Nephron (organoid): ENCODE data around the gene SP140.

Experiments used
- H3K27ac Mint-ChIP-seq, 3 experiments: 2 replicates each; pipeline ENCODE4 v1.8.0; 2020; ENCODE audit warnings: mixed read lengths in 3 of 3, mild to moderate bottlenecking in 2 of 3, moderate library complexity in 1 of 3
- H3K27me3 Mint-ChIP-seq: 2 replicates; pipeline ENCODE4 v1.8.0; 2021; ENCODE audit warnings: low read depth, mild to moderate bottlenecking, moderate library complexity, mixed read lengths
- H3K36me3 Mint-ChIP-seq: 2 replicates; pipeline ENCODE4 v1.8.0; 2020; ENCODE audit warnings: low read depth, mixed read lengths
- H3K4me1 Mint-ChIP-seq: 2 replicates; pipeline ENCODE4 v1.8.0; 2020; ENCODE audit warnings: mixed read lengths
- H3K4me3 Mint-ChIP-seq, 3 experiments: 2 replicates each; pipeline ENCODE4 v1.8.0; 2020; ENCODE audit warnings: mild to moderate bottlenecking in 3 of 3, mixed read lengths in 3 of 3, moderate library complexity in 2 of 3
- H3K9me3 Mint-ChIP-seq: 2 replicates; pipeline ENCODE4 v1.8.0; 2020; ENCODE audit warnings: mixed read lengths
- TF ChIP-seq, protein P1 (sequence below), 3 experiments: fragments of 200-600 bp; sonication (generic); IDR thresholded peaks; one replicate each; pipeline ENCODE4 v1.5.0; 2021; ENCODE audit warnings: antibody characterized with exemption in 3 of 3; ENCODE audit not compliant: unreplicated experiment in 3 of 3

SP140 gene

DNA sequence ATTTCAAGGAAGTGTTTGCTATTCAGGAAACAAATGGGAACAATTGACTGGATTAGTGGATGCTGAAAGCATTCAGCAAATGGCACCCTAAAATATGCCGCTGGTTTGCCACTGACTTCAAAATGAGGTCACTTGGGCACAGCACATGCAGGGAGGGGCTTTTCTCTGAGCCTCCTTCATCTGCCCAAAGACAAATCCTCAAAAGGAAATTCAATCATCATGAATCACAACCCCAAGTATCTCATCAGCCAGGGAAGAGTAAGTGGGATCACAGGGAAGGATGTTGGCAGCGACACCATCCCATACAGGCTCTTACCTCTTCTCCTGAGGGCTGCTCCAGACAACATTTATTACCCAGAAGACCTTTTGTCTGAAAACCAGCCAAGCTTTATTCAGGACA, 87.1 kb downstream of the SP140 start:
- H3K27me3 Mint-ChIP-seq, result peaks cover 3% of the 10 kb centered on the region
- H3K9me3 Mint-ChIP-seq, result no peaks in the 10 kb centered on the region
- TF ChIP-seq, protein P1, sequence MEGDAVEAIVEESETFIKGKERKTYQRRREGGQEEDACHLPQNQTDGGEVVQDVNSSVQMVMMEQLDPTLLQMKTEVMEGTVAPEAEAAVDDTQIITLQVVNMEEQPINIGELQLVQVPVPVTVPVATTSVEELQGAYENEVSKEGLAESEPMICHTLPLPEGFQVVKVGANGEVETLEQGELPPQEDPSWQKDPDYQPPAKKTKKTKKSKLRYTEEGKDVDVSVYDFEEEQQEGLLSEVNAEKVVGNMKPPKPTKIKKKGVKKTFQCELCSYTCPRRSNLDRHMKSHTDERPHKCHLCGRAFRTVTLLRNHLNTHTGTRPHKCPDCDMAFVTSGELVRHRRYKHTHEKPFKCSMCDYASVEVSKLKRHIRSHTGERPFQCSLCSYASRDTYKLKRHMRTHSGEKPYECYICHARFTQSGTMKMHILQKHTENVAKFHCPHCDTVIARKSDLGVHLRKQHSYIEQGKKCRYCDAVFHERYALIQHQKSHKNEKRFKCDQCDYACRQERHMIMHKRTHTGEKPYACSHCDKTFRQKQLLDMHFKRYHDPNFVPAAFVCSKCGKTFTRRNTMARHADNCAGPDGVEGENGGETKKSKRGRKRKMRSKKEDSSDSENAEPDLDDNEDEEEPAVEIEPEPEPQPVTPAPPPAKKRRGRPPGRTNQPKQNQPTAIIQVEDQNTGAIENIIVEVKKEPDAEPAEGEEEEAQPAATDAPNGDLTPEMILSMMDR (IDR thresholded peaks at IDR 0.05; ENCODE audit: unreplicated experiment in 3 of 3), result no peak
- H3K36me3 Mint-ChIP-seq, result no peaks in the 10 kb centered on the region
- H3K4me1 Mint-ChIP-seq, result no peaks in the 10 kb centered on the region
- H3K4me3 Mint-ChIP-seq, result no peak overlapping the region
- H3K27ac Mint-ChIP-seq, result no peak overlapping the region

DNA sequence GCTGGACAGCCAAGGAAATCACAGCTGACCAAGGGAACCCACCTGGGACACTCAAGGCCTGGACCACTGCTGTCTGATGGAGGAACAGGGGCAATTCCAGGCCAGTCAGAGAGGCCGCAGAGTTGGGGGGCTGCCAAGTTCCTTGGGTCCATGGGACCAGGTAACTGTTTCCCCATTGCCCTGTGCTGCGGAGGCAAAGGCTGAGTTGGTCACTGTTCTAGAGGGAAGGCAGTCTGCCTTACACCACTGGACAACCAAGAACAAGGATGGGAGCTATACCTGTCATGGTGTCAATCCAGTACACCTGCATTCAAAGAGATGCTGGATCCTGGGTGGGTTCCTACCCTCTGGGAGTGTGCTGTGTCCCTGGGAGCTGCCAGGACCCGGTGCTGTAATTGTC, 91.8 kb downstream of the SP140 start:
- no peak overlapping the region for H3K27ac Mint-ChIP-seq
- H3K36me3 Mint-ChIP-seq, result no peaks in the 10 kb centered on the region
- H3K4me1 Mint-ChIP-seq, result no peaks in the 10 kb centered on the region
- TF ChIP-seq, protein P1 (IDR thresholded peaks at IDR 0.05; ENCODE audit: unreplicated experiment in 3 of 3), result no peak
- peaks cover 6% of the 10 kb centered on the region for H3K27me3 Mint-ChIP-seq
- no peak overlapping the region for H3K4me3 Mint-ChIP-seq
- peaks cover 11% of the 10 kb centered on the region for H3K9me3 Mint-ChIP-seq

DNA sequence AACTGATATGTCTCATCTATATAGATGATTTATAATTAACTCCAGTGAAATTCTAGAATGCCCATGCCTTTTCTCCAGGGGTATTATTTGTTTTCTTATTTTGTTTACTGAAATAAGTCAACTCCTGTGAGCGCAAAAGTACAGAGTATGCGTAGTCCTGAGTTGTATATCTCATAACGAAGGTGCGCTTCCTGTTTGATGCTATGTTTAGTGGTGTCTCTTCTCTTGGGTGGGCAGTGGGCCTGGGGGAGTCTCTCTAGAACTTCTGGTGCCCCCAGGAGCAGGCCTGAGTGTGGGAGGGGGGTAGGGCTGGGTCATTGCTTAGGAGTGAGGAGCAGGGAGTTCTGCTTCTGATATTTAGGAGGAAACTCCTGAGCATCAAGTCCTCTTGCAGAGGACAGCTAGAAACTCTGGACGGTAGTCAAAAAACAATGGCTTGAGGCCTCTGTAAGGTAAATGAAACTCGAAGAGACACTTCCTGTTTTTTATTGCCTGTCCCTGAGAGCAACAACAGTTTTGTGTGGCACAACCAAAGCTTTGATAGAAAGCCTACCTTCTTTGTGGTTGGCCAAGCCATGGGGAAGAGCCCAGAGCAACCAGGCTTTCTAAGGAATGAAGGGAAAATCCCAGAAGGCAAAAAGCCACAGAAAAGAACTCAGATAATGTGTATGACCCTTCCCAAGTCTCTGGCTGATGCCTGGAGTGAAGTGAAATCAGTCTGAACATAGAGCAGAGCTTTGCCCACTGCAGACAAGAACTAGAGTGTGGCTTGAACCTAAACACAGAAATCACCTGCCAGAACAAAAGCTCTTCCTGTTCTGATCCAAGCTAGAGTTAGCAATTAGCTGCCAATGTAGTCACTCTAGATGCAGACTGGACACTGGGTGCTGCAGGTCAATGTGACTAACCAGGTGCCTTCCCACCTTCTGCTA, 92.9 kb downstream of the SP140 start:
- H3K4me1 Mint-ChIP-seq, result no peaks in the 10 kb centered on the region

DNA sequence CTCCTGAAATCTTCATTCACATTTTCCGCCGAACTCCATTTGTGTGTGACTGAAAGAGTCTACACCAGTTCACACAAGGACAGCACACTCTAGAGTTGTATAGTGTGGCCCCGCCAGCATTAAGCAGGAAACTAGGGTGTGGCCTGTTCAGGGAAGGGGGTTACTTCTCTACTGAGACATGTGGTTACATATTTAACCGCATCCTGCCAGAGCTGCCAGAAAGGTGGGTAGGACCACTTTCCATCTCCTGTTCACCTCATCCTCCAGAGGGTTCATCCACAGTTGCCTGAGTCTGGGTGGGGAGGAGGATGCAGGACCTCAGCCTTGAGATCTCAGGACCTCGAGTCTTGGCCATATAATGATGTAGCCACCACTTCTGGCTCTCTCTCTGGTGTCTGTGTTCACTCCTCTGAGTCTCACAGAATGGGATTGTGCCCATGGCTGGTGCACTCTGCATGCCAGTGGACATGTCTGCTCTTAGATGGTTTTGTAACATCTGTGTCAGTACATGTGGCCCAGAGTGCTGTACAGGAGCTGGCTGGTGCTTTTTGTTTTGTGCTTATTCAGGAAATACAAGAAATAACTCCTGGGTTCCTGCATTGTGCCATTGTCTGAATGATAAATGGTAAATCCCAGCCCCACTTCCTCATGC, 93.8 kb downstream of the SP140 start:
- no peak overlapping the region for H3K27ac Mint-ChIP-seq
- peaks cover 22% of the 10 kb centered on the region for H3K9me3 Mint-ChIP-seq
- H3K4me3 Mint-ChIP-seq, result no peak overlapping the region
- no peaks in the 10 kb centered on the region for H3K4me1 Mint-ChIP-seq
- TF ChIP-seq, protein P1 (IDR thresholded peaks at IDR 0.05; ENCODE audit: unreplicated experiment in 3 of 3), result no peak
- no peaks in the 10 kb centered on the region for H3K36me3 Mint-ChIP-seq
- peaks cover 9% of the 10 kb centered on the region for H3K27me3 Mint-ChIP-seq

More for the DNA sequence above, 92.9 kb downstream of the SP140 start:
- H3K9me3 Mint-ChIP-seq, result peaks cover 17% of the 10 kb centered on the region
- peaks cover 9% of the 10 kb centered on the region for H3K27me3 Mint-ChIP-seq
- no peak overlapping the region for H3K27ac Mint-ChIP-seq
- H3K36me3 Mint-ChIP-seq, result no peaks in the 10 kb centered on the region
- no peak overlapping the region for H3K4me3 Mint-ChIP-seq
- TF ChIP-seq, protein P1 (IDR thresholded peaks at IDR 0.05; ENCODE audit: unreplicated experiment in 3 of 3), result no peak

- Mint-ChIP-seq H3K27ac (no peak overlapping the region), H3K9me3 (peaks cover 23% of the 10 kb centered on the region), H3K36me3 (no peaks in the 10 kb centered on the region), H3K4me1 (no peaks in the 10 kb centered on the region), H3K4me3 (no peak overlapping the region), H3K27me3 (peaks cover 9% of the 10 kb centered on the region)
- TF ChIP-seq, protein P1 (IDR thresholded peaks at IDR 0.05; ENCODE audit: unreplicated experiment in 3 of 3), result no peak
Observed at GRCh38 chr2:230321031-230321430, 95.5 kb downstream of the SP140 start.
